ENCODE data around the gene SYNRG.

SYNRG gene

DNA sequence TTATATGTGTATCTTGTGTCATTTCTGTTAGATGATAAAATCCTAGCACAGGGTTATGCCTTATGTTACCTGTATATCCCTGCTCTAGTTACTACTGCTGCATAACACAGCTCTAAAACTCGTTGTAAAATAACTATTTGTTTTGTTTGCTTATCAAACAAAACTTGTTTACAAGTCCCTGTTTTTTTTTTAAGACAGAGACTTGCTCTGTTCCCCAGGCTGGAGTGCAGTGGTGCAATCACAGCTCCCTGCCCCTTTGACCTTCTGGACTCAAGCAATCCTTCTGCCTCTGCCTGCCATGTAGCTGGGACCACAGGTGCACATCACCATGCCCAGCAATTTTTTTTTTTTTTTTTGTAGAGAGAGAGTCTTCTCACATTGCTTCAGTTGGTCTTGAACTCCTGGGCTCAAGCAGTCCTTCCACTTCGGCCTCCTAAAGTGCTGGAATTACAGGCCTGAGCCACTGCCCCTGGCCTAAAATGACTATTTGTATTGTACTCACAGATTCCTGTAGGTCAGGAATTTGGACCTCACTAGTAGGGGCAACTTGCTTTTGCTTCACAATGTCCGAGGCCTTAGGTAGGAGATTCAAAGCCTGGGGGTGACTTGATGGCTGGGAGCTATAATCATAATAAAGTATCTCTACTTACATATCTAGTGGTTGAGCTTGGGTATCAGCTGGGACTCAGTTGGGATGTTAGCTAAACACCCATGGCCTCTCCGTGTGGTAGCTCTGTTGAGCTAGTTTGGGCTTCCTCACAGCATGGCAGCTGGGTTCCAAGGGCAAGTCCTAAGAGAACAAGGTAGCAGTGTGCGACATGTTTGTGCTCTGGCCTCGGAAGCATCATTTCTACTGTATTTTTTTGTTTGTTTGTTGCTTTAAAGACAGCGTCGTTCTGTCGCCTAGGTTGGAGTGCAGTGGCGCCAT lies 106.9 kb downstream of the SYNRG start:
- Histone ChIP-seq H3K4me2 (ENCODE audit: insufficient read depth, low read length, poor library complexity, severe bottlenecking) (no peak overlapping the region), H3K14ac (ENCODE audit: low read length) (no peak overlapping the region), H3K9ac (ENCODE audit: low read depth, low read length, poor library complexity) (no peak overlapping the region), H2AFZ (ENCODE audit: low read length) (no peak overlapping the region), H3K79me1 (ENCODE audit: low read depth, low read length) (peaks cover 2% of the 10 kb centered on the region), H3K4me1 (ENCODE audit: control insufficient read depth in 2 of 2, insufficient read depth in 1 of 2, low read depth in 1 of 2, low read length in 2 of 2) (peaks cover 0 to 3% of the 10 kb centered on the region in 2 donors), H4K8ac (ENCODE audit: low read depth, low read length) (no peak overlapping the region), H4K91ac (ENCODE audit: low read depth, low read length, poor library complexity) (no peak overlapping the region), H3K18ac (ENCODE audit: low read length) (no peak overlapping the region), H3K36me3 (replicated peaks in 1 of 2; ENCODE audit: control insufficient read depth in 2 of 2, insufficient read depth in 2 of 2, low read length in 2 of 2) (peaks cover 0 to 34% of the 10 kb centered on the region in 2 donors), H2BK12ac (ENCODE audit: low read length) (no peak overlapping the region), H3K4ac (ENCODE audit: low read length) (no peak overlapping the region), H2BK5ac (ENCODE audit: low read length) (no peak overlapping the region), H2BK15ac (ENCODE audit: low read length) (no peak overlapping the region), H3K9me3 (replicated peaks in 1 of 2; ENCODE audit: control insufficient read depth in 2 of 2, insufficient read depth in 1 of 2, low read depth in 1 of 2, low read length in 2 of 2) (no peaks in the 10 kb centered on the region), H2AK5ac (ENCODE audit: low read depth, low read length) (no peak overlapping the region), H2BK120ac (ENCODE audit: low read depth, low read length) (no peak overlapping the region), H3K4me3 (ENCODE audit: low read length in 2 of 2) (no peak overlapping the region), H3K23ac (ENCODE audit: low read depth, low read length, poor library complexity) (no peak overlapping the region), H3K27me3 (ENCODE audit: control insufficient read depth in 3 of 3, insufficient read depth in 3 of 3, low read depth in 1 of 3, low read length in 3 of 3) (no peaks in the 10 kb centered on the region), H3K27ac (replicated peaks; ENCODE audit: low read length) (no peak overlapping the region)
- DNase-seq (ENCODE audit: low spot score), result no peak
- WGBS, 2 donors (ENCODE audit: extremely low coverage in 2 of 2, insufficient read length in 2 of 2, insufficient replicate concordance in 1 of 2), result no CpG with 5 or more reads among the region's 10 CpGs

DNA sequence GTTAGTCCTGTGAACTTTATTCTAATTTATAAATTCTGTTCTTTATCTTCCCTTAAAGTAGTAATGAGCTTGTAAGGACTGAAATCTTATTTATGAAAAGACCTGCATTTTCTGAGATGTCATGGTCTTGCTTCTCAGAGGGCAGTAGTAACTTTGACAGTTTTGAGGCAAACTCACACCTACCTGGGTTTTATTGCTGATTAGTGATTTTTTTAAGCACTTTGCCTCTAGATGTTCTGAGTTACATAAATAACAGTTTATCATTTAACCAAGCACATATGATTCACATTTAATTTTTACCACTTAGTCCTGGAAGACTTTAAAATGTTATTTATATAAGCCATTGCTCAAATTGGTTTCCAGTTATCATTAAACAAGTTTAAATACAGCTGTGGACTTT lies 108.8 kb downstream of the SYNRG start:
- Histone ChIP-seq H2BK15ac (ENCODE audit: low read length) (no peak overlapping the region), H3K4me3 (ENCODE audit: low read length in 2 of 2) (no peak overlapping the region)

DNA sequence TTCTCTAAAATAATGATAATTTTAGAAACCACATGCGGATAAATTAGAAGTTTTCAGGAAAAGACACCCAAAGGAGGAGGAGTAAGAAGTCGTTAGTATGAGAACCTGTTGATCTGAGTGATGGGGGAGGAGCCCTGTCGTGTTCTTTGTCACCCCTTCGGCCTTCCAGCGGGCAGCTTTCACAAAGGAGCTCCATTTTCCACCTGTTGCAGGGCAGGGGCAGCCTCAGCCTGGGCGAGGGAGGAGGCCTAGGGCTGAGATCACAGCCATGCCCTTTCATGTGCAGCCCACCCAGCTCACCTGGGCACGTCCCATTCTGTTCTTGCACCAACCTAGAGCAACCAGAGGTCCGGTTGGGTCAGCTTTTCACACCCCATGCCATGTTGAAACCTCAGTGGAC lies 114.2 kb downstream of the SYNRG start:
- H3K4me3 ChIP-seq (ENCODE audit: low read length in 2 of 2), result no peak overlapping the region
- H3K27me3 ChIP-seq (ENCODE audit: control insufficient read depth in 3 of 3, insufficient read depth in 3 of 3, low read depth in 1 of 3, low read length in 3 of 3), result no peaks in the 10 kb centered on the region
- DNase-seq (ENCODE audit: low spot score), result no peak
- H3K18ac ChIP-seq (ENCODE audit: low read length), result peak overlapping the region; percentile 46
- peaks cover 7% of the 10 kb centered on the region for H3K79me1 ChIP-seq (ENCODE audit: low read depth, low read length)
- H3K9ac ChIP-seq (ENCODE audit: low read depth, low read length, poor library complexity), result no peak overlapping the region
- no peak overlapping the region for H2BK15ac ChIP-seq (ENCODE audit: low read length)
- WGBS, 2 donors (ENCODE audit: extremely low coverage in 2 of 2, insufficient read length in 2 of 2, insufficient replicate concordance in 1 of 2), result no CpG with 5 or more reads among the region's 8 CpGs
- peaks cover 0 to 11% of the 10 kb centered on the region in 2 donors for H3K36me3 ChIP-seq (replicated peaks in 1 of 2; ENCODE audit: control insufficient read depth in 2 of 2, insufficient read depth in 2 of 2, low read length in 2 of 2)
- H2AFZ ChIP-seq (ENCODE audit: low read length), result no peak overlapping the region
- H3K9me3 ChIP-seq (replicated peaks in 1 of 2; ENCODE audit: control insufficient read depth in 2 of 2, insufficient read depth in 1 of 2, low read depth in 1 of 2, low read length in 2 of 2), result no peaks in the 10 kb centered on the region
- no peak overlapping the region for H3K23ac ChIP-seq (ENCODE audit: low read depth, low read length, poor library complexity)
- peaks cover 4 to 13% of the 10 kb centered on the region in 2 donors for H3K4me1 ChIP-seq (ENCODE audit: control insufficient read depth in 2 of 2, insufficient read depth in 1 of 2, low read depth in 1 of 2, low read length in 2 of 2)
- no peak overlapping the region for H3K4me2 ChIP-seq (ENCODE audit: insufficient read depth, low read length, poor library complexity, severe bottlenecking)
- H4K8ac ChIP-seq (ENCODE audit: low read depth, low read length), result no peak overlapping the region
- H2BK120ac ChIP-seq (ENCODE audit: low read depth, low read length), result no peak overlapping the region
- no peak overlapping the region for H3K4ac ChIP-seq (ENCODE audit: low read length)
- no peak overlapping the region for H2AK5ac ChIP-seq (ENCODE audit: low read depth, low read length)
- no peak overlapping the region for H3K27ac ChIP-seq (replicated peaks; ENCODE audit: low read length)
- no peak overlapping the region for H4K91ac ChIP-seq (ENCODE audit: low read depth, low read length, poor library complexity)
- no peak overlapping the region for H2BK12ac ChIP-seq (ENCODE audit: low read length)
- H3K14ac ChIP-seq (ENCODE audit: low read length), result no peak overlapping the region
- no peak overlapping the region for H2BK5ac ChIP-seq (ENCODE audit: low read length)

More for the DNA sequence above, 108.8 kb downstream of the SYNRG start:
- no peak overlapping the region for H2BK5ac ChIP-seq (ENCODE audit: low read length)
- H4K8ac ChIP-seq (ENCODE audit: low read depth, low read length), result no peak overlapping the region
- no peak overlapping the region for H3K23ac ChIP-seq (ENCODE audit: low read depth, low read length, poor library complexity)
- H3K27me3 ChIP-seq (ENCODE audit: control insufficient read depth in 3 of 3, insufficient read depth in 3 of 3, low read depth in 1 of 3, low read length in 3 of 3), result no peaks in the 10 kb centered on the region
- H2AFZ ChIP-seq (ENCODE audit: low read length), result no peak overlapping the region
- H2BK12ac ChIP-seq (ENCODE audit: low read length), result no peak overlapping the region
- peaks cover 5% of the 10 kb centered on the region for H3K79me1 ChIP-seq (ENCODE audit: low read depth, low read length)
- H3K27ac ChIP-seq (replicated peaks; ENCODE audit: low read length), result no peak overlapping the region
- no peak overlapping the region for H2BK120ac ChIP-seq (ENCODE audit: low read depth, low read length)
- no peak overlapping the region for H4K91ac ChIP-seq (ENCODE audit: low read depth, low read length, poor library complexity)
- peaks cover 0 to 27% of the 10 kb centered on the region in 2 donors for H3K36me3 ChIP-seq (replicated peaks in 1 of 2; ENCODE audit: control insufficient read depth in 2 of 2, insufficient read depth in 2 of 2, low read length in 2 of 2)
- no peak overlapping the region for H3K4ac ChIP-seq (ENCODE audit: low read length)
- H3K4me1 ChIP-seq (ENCODE audit: control insufficient read depth in 2 of 2, insufficient read depth in 1 of 2, low read depth in 1 of 2, low read length in 2 of 2), result peaks cover 0 to under 1% of the 10 kb centered on the region in 2 donors
- no peak overlapping the region for H3K18ac ChIP-seq (ENCODE audit: low read length)
- no peak for DNase-seq (ENCODE audit: low spot score)
- no peak overlapping the region for H3K9ac ChIP-seq (ENCODE audit: low read depth, low read length, poor library complexity)
- no peak overlapping the region for H3K4me2 ChIP-seq (ENCODE audit: insufficient read depth, low read length, poor library complexity, severe bottlenecking)
- no peaks in the 10 kb centered on the region for H3K9me3 ChIP-seq (replicated peaks in 1 of 2; ENCODE audit: control insufficient read depth in 2 of 2, insufficient read depth in 1 of 2, low read depth in 1 of 2, low read length in 2 of 2)
- no peak overlapping the region for H2AK5ac ChIP-seq (ENCODE audit: low read depth, low read length)
- no peak overlapping the region for H3K14ac ChIP-seq (ENCODE audit: low read length)

DNA sequence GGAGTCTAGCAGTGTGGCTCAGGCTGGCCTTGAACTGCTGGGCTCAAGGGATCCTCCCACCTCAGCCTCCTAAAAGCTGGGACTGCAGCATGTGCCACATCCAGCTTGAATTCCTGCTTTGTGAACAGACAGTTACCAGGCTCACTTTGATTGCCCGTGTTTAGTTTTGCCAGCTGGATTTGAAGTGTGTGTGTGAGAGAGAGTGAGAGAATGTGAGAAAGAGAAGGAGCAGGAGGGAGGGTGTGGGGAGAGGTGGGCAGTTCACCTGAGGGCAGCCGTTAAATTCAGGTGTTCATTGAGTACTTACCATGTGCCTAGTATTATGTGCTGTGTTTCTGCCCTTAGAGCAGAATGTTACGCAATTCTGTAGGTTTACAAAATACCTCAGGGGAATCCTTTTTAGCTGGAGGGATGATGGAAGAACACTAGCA lies 114.8 kb downstream of the SYNRG start:
- no peak overlapping the region for H3K4me3 ChIP-seq (ENCODE audit: low read length in 2 of 2)
- no peak overlapping the region for H3K4ac ChIP-seq (ENCODE audit: low read length)
- H4K8ac ChIP-seq (ENCODE audit: low read depth, low read length), result no peak overlapping the region
- H3K27me3 ChIP-seq (ENCODE audit: control insufficient read depth in 3 of 3, insufficient read depth in 3 of 3, low read depth in 1 of 3, low read length in 3 of 3), result no peaks in the 10 kb centered on the region
- no peak overlapping the region for H3K4me2 ChIP-seq (ENCODE audit: insufficient read depth, low read length, poor library complexity, severe bottlenecking)
- peaks cover 4 to 13% of the 10 kb centered on the region in 2 donors for H3K4me1 ChIP-seq (ENCODE audit: control insufficient read depth in 2 of 2, insufficient read depth in 1 of 2, low read depth in 1 of 2, low read length in 2 of 2)
- H3K9me3 ChIP-seq (replicated peaks in 1 of 2; ENCODE audit: control insufficient read depth in 2 of 2, insufficient read depth in 1 of 2, low read depth in 1 of 2, low read length in 2 of 2), result no peaks in the 10 kb centered on the region
- no peak overlapping the region for H2BK5ac ChIP-seq (ENCODE audit: low read length)
- H2AK5ac ChIP-seq (ENCODE audit: low read depth, low read length), result no peak overlapping the region
- no peak overlapping the region for H3K9ac ChIP-seq (ENCODE audit: low read depth, low read length, poor library complexity)
- no CpG with 5 or more reads among the region's 3 CpGs for WGBS, 2 donors (ENCODE audit: extremely low coverage in 2 of 2, insufficient read length in 2 of 2, insufficient replicate concordance in 1 of 2)
- H2BK120ac ChIP-seq (ENCODE audit: low read depth, low read length), result no peak overlapping the region
- H3K27ac ChIP-seq (replicated peaks; ENCODE audit: low read length), result no peak overlapping the region
- no peak overlapping the region for H3K23ac ChIP-seq (ENCODE audit: low read depth, low read length, poor library complexity)
- H3K79me1 ChIP-seq (ENCODE audit: low read depth, low read length), result peaks cover 7% of the 10 kb centered on the region
- no peak for DNase-seq (ENCODE audit: low spot score)
- H2BK15ac ChIP-seq (ENCODE audit: low read length), result no peak overlapping the region
- H3K36me3 ChIP-seq (replicated peaks in 1 of 2; ENCODE audit: control insufficient read depth in 2 of 2, insufficient read depth in 2 of 2, low read length in 2 of 2), result peaks cover 0 to 8% of the 10 kb centered on the region in 2 donors
- no peak overlapping the region for H4K91ac ChIP-seq (ENCODE audit: low read depth, low read length, poor library complexity)
- peak overlapping the region; percentile 80 for H2BK12ac ChIP-seq (ENCODE audit: low read length)
- H3K14ac ChIP-seq (ENCODE audit: low read length), result no peak overlapping the region
- no peak overlapping the region for H3K18ac ChIP-seq (ENCODE audit: low read length)
- H2AFZ ChIP-seq (ENCODE audit: low read length), result no peak overlapping the region
